Activated CD4-positive, alpha-beta T cell treated with anti-CD3 and anti-CD28 coated beads, Interleukin-2, amount 10 ng/mL, durations not matched to agents 24 days and 14 days (primary cell): ENCODE measurements around the gene CASP8. TPM values are rescaled to one million over a fixed set of nuclear protein-coding genes. Genes with fewer than 3 reads are reported as not detected.
"Not testable (repeated sequence)": the region's sequence is repeated elsewhere in the genome, so short reads cannot be mapped to it uniquely, and the experiment has no call there.

Source experiments
- DNase-seq: peaks from one replicate; pipeline ENCODE4 v3.0.0; 2022
- H3K27ac Mint-ChIP-seq: one replicate; pipeline ENCODE4 v1.8.0; 2022; ENCODE audit warnings: mild to moderate bottlenecking, mixed read lengths
- H3K27me3 Mint-ChIP-seq: one replicate; pipeline ENCODE4 v1.8.0; 2022; ENCODE audit warnings: mixed read lengths
- H3K36me3 Mint-ChIP-seq: one replicate; pipeline ENCODE4 v1.8.0; 2022; ENCODE audit warnings: low read depth, mild to moderate bottlenecking, mixed read lengths
- H3K4me1 Mint-ChIP-seq: one replicate; pipeline ENCODE4 v1.8.0; 2021; ENCODE audit warnings: mixed read lengths
- H3K4me3 Mint-ChIP-seq: one replicate; pipeline ENCODE4 v1.8.0; 2022; ENCODE audit warnings: mild to moderate bottlenecking, moderate library complexity, mixed read lengths
- H3K9me3 Mint-ChIP-seq: one replicate; pipeline ENCODE4 v1.8.0; 2021; ENCODE audit warnings: mixed read lengths
- intact Hi-C: fragments of 100-400 bp; cut with micrococcal nuclease; formaldehyde crosslinking; loops from one replicate; pipeline ENCODE4 v1.15.1; 2023
- total RNA-seq: library from RNA; stranded (reverse); gene quantifications from 2 replicates; pipeline ENCODE4 v1.2.3, GENCODE V29; 2022

The CASP8 gene
- total RNA-seq, 1 donor from 2014 or later, result 39.8 TPM

DNA sequence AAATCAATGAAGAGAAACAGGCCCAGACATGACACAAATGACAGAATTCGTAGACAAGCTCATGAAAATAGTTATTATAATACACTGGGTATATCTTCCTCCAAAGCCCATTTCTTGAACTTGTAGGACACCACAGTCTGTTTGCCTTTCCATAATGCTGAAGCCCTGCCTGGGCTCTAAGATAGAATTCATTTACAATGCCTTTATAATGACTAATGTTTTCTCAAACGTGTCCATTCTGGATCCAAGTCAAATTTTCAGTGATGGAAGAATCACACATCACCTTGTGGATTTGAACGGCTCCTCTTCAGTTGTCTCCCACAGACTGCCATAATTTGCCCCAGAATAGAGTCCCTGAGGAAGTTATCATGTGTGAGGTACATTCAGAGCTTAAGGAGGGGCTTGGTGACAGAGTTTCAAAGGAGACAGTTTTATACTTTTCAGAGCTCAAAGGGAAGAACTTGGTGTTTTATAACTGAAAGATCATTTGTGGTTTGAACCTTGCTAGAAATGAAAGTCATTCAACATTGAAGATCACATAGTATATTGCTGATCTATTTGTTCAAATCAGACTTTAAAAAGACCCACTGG, 38.2 kb downstream of the CASP8 start:
- peaks cover 57% of the 10 kb centered on the region for H3K36me3 Mint-ChIP-seq
- H3K27ac Mint-ChIP-seq, result no peak overlapping the region
- H3K4me1 Mint-ChIP-seq, result peaks cover 4% of the 10 kb centered on the region
- H3K27me3 Mint-ChIP-seq, result no peaks in the 10 kb centered on the region
- no peak for DNase-seq
- peaks cover 23% of the 10 kb centered on the region for H3K9me3 Mint-ChIP-seq
- H3K4me3 Mint-ChIP-seq, result no peak overlapping the region
- intact Hi-C loops, result no loop called here

DNA sequence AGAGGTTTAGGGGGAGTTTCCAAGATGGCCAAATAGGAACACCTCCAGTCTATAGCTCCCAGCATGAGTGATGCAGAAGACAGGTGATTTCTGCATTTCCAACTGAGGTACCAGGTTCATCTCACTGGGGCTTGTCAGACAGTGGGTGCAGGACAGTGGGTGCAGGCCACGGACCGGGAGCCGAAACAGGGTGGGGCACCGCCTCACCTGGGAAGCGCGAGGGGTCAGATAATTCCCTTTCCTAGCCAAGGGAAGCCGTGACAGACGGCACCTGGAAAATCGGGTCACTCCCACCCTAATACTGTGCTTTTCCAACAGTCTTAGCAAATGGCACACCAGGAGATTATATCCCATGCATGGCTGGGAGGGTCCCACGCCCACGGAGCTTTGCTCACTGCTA, 39.6 kb downstream of the CASP8 start:
- H3K27ac Mint-ChIP-seq, intact Hi-C loops, H3K4me1 Mint-ChIP-seq, H3K4me3 Mint-ChIP-seq, DNase-seq, H3K27me3 Mint-ChIP-seq: not testable (repeated sequence)
- peaks cover 27% of the 10 kb centered on the region for H3K9me3 Mint-ChIP-seq
- H3K36me3 Mint-ChIP-seq, result peaks cover 60% of the 10 kb centered on the region

DNA sequence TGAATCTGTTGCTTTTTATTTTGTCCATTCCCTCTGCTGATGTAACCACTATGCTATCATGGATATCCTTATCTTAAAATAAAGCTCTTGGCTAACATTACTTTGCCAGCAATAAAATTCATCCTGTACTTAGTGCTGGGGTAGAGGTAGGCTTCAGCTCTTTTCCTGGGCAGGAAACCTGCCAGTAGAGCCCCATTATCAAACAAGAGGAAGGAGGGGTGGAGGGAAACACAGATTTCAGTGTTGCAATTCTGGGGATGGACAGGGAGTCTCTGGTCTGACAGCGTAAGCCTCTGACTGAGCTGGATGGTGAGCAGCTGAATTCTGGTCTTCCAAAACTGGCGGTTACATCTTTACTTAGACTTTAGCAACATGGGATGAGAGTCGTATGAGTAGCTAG, 47.5 kb downstream of the CASP8 start:
- Mint-ChIP-seq H3K4me3 (no peak overlapping the region), H3K36me3 (peaks cover 53% of the 10 kb centered on the region), H3K27ac (no peak overlapping the region), H3K9me3 (peaks cover 34% of the 10 kb centered on the region), H3K27me3 (no peaks in the 10 kb centered on the region), H3K4me1 (no peaks in the 10 kb centered on the region)
- intact Hi-C loops, result no loop called here
- DNase-seq, result no peak

DNA sequence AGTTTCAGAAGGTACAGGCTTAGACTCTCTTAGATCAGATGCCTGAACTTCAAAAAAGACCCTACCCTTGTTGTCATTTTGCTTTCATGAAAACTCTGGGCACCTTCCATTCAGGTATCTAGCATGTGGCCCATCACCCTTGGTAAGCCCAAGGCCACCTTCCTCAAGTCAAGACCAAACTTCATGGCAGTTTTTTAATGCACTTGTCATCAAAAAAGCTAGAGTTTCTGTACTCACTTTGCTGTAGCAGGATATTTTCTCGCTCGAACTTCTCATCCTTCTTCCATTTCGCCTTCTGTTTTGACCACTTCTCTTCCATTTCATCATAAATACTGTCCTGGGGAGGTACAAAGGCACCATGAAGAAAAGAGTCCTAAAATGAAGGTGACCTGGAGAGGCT, 48.6 kb downstream of the CASP8 start:
- Mint-ChIP-seq H3K9me3 (peaks cover 39% of the 10 kb centered on the region), H3K36me3 (peaks cover 51% of the 10 kb centered on the region), H3K27me3 (no peaks in the 10 kb centered on the region), H3K4me1 (no peaks in the 10 kb centered on the region), H3K27ac (no peak overlapping the region), H3K4me3 (no peak overlapping the region)
- intact Hi-C loops, result no loop called here
- DNase-seq, result no peak

DNA sequence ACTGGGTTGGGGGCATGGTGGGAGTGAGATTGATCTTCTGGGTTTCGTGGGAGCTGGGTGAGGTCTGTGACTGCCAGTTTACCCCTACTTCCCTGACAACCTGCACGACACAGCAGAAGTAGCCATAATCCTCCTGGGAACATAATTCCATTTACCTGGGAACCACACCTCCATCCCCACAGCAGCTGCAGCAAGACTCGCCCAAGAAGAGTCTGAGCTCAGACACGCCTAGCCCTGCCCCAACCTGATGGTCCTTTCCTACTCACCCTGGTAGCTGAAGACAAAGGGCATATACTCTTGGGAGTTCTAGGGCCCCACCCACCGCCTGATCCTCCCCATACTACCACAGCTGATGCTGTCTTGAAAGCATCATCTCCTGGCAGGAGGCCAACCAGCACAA, 53.0 kb downstream of the CASP8 start:
- intact Hi-C loops, result no loop called here
- H3K36me3 Mint-ChIP-seq, result peaks cover 39% of the 10 kb centered on the region

DNA sequence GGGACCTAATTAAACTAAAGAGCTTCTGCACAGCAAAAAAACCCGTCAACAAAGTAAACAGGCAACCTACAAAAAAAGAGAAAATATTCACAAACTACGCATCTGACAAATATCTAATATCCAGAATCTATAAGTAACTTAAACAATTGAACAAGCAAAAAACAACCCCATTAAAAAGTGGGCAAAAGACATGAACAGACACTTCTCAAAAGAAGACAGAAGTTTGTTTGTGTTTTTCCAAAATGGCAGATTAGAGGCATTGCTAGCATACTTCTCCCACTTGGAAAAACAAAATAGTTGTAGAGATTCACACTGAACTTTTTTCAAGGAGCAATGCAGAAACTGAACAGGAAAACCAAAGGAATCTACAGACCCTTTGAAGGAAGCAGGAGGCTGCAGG, 59.2 kb downstream of the CASP8 start:
- DNase-seq, result no peak
- no peaks in the 10 kb centered on the region for H3K4me1 Mint-ChIP-seq
- intact Hi-C loops, result no loop called here
- peaks cover 42% of the 10 kb centered on the region for H3K9me3 Mint-ChIP-seq
- no peak overlapping the region for H3K4me3 Mint-ChIP-seq
- no peak overlapping the region for H3K27ac Mint-ChIP-seq
- no peaks in the 10 kb centered on the region for H3K27me3 Mint-ChIP-seq
- H3K36me3 Mint-ChIP-seq, result peaks cover 41% of the 10 kb centered on the region

More for the DNA sequence above, 53.0 kb downstream of the CASP8 start:
- Mint-ChIP-seq H3K4me3 (no peak overlapping the region), H3K27ac (no peak overlapping the region), H3K4me1 (no peaks in the 10 kb centered on the region), H3K27me3 (no peaks in the 10 kb centered on the region), H3K9me3 (peaks cover 43% of the 10 kb centered on the region)
- DNase-seq, result no peak

DNA sequence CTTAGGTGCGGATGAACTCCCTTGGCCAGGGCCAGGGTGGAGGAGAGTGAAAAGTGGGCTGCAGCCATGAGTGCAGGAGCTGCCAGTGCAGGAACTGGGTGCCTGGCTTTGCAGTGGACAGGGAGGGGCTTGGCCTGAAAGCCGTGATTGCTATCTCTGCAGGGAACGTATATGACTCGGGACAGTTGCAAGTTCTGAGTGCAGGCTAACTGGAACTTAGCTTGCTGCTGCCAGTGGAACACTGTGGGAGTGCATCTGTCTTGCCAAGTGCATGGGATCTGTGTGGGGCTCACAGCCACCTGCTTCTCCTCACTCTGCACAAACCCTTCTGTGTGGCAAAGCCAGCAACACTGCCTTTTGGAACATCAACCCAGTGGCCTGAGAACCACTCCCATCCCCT, 59.9 kb downstream of the CASP8 start:
- Mint-ChIP-seq H3K4me3 (no peak overlapping the region), H3K27ac (no peak overlapping the region), H3K9me3 (peaks cover 39% of the 10 kb centered on the region), H3K36me3 (peaks cover 34% of the 10 kb centered on the region), H3K4me1 (no peaks in the 10 kb centered on the region), H3K27me3 (no peaks in the 10 kb centered on the region)
- intact Hi-C loops, result no loop called here
- DNase-seq, result no peak

DNA sequence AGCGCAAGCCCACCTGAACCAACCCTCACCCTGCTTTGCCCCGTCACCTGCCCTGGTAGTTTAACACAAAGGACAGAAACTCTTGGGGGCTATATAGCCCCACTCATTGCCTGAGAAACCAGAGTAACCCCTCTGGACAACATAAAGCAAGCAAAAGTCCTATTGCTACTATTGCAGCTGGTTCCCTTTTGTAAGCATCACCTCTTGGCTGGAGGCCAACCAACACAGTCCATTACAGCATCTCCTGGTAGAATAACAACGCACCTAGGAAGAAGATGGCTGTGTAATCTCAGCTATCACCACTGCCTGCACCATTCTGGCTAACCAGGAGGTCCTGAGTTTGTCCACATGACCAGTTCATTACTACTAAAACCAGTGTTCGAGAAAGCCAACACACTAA, 60.4 kb downstream of the CASP8 start:
- Mint-ChIP-seq H3K9me3 (peaks cover 41% of the 10 kb centered on the region), H3K4me3 (no peak overlapping the region), H3K27ac (no peak overlapping the region), H3K4me1 (no peaks in the 10 kb centered on the region), H3K36me3 (peaks cover 37% of the 10 kb centered on the region), H3K27me3 (no peaks in the 10 kb centered on the region)
- DNase-seq, result no peak
- intact Hi-C loops, result no loop called here

DNA sequence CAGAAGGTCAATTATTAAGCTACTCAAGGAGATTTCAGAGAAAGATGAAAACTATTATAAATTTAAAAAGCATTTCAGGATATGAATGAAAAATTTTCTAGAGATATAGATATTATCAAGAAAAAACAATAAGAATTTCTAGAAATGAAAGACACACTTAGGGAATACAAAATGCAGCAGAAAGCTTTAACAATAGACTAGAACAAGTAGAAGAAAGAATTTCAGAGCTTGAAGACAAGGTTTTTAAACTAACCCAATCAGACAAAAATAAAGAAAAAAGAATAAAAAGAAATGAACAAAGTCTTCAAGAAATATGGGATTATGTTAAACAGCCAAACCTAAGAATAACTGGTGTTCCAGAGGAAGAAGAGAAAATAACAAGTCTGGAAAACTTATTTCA, 62.4 kb downstream of the CASP8 start:
- H3K27me3 Mint-ChIP-seq, result no peaks in the 10 kb centered on the region
- DNase-seq, result no peak
- peaks cover 40% of the 10 kb centered on the region for H3K36me3 Mint-ChIP-seq
- peaks cover 45% of the 10 kb centered on the region for H3K9me3 Mint-ChIP-seq
- no peak overlapping the region for H3K4me3 Mint-ChIP-seq
- no peaks in the 10 kb centered on the region for H3K4me1 Mint-ChIP-seq
- intact Hi-C loops, result no loop called here
- H3K27ac Mint-ChIP-seq, result no peak overlapping the region

DNA sequence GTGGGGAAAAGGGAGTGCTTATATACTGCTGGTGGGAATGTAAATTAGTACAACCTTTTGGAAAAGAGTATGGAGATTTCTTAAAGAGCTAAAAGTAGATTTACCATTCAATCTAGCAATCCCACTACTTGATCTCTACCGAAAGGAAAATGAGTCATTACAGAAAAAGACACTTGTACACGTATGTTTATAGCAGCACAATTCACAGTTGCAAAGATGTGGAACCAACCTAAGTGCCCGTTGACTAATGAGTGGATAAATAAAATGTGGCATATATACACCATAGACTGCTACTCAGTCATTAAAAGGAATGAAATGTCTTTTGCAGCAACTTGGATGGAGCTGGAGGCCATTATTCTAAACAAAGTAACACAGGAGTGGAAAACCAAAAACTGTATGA, 67.3 kb downstream of the CASP8 start:
- intact Hi-C loops, result no loop called here
- H3K4me3 Mint-ChIP-seq, result no peak overlapping the region
- no peak for DNase-seq
- H3K4me1 Mint-ChIP-seq, result no peaks in the 10 kb centered on the region
- peaks cover 29% of the 10 kb centered on the region for H3K36me3 Mint-ChIP-seq
- peaks cover 42% of the 10 kb centered on the region for H3K9me3 Mint-ChIP-seq
- no peak overlapping the region for H3K27ac Mint-ChIP-seq
- H3K27me3 Mint-ChIP-seq, result no peaks in the 10 kb centered on the region

DNA sequence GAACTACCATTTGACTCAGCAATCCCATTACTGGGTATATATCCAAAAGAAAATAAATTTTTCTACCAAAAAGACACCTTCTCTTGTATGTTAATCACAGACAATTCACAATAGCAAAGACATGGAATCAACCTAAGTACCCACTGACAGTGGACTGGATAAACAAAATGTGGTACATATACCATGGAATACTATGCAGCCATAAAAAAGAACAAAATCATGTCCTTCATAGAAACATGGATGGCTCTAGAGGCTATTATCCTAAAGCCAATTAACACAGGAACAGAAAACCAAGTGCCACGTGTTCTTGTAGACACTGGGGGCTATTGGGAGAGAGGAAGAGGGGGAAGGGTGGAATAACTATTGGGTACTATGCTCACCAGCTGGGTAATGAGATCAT, 69.1 kb downstream of the CASP8 start:
- DNase-seq, result no peak
- H3K27me3 Mint-ChIP-seq, result no peaks in the 10 kb centered on the region
- no peaks in the 10 kb centered on the region for H3K4me1 Mint-ChIP-seq
- H3K9me3 Mint-ChIP-seq, result peaks cover 33% of the 10 kb centered on the region
- no peak overlapping the region for H3K27ac Mint-ChIP-seq
- no peak overlapping the region for H3K4me3 Mint-ChIP-seq
- peaks cover 22% of the 10 kb centered on the region for H3K36me3 Mint-ChIP-seq
- intact Hi-C loops, result no loop called here

Other genes starting within 250 kb of the CASP8 start
- gene HYCC2, start 188.9 kb upstream of the CASP8 start, total RNA-seq, result 24.4 and 26.2 TPM in 2 replicates
- 112 and 113 TPM in 2 replicates for gene NDUFB3, start 188.5 kb upstream of the CASP8 start, total RNA-seq
- gene CFLAR, start 144.4 kb upstream of the CASP8 start, total RNA-seq, result 402 and 415 TPM in 2 replicates
- gene CASP10, start 77.4 kb upstream of the CASP8 start, total RNA-seq, result 12.7 and 13.1 TPM in 2 replicates
- 1.1 and 1.4 TPM in 2 replicates for gene FLACC1, start 96.8 kb downstream of the CASP8 start, total RNA-seq
- gene TRAK2, start 190.9 kb downstream of the CASP8 start, total RNA-seq, result 26.5 and 29.1 TPM in 2 replicates
- gene STRADB, start 191.2 kb downstream of the CASP8 start, total RNA-seq, result 18.5 and 20.1 TPM in 2 replicates